GM19239 (cell line): Measurements from ENCODE around the gene HIPK3.

Experiments used
- DNase-seq: peaks from one replicate; pipeline ENCODE4 v3.0.0; 2011; ENCODE audit warnings: low spot score; ENCODE audit not compliant: insufficient read length
- FAIRE-seq: peaks from 2 replicates; lab custom pipeline; 2011; peaks lifted over from hg19 to GRCh38; lab: Jason Lieb, UNC

The HIPK3 gene

DNA sequence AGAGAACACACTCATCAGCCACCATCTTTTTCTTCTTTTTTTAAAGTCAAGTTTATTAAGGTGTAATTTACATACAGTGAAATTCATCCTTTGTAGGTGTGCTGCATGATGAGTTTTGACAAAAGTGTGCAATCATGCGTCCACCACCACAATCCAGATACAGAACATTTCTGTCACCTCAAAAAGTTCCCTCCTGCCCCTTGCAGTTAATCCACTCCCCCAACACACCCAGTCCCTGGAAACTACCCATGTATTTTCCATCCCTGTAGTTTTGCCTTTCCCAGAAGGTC, 126.7 kb downstream of the HIPK3 start:
- no peak for DNase-seq
- no peak for FAIRE-seq

DNA sequence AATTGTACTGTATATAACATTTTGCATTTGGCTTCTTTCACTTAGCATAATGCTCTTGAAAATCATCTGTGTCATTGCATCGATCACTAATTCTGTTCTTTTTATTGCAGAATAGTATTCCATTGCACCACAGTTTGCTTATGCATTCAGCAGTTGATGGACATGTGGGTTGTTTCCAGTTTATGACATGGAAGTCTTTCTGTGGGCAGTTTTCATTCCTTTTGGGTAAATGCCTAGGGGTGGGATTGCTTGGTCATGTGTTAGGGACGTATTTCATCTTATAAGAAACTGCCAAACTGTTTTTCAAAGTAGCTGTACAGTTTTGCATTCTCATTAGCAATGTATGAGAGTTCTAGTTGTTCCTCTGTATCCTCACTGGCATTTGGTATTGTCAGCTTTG, 127.0 kb downstream of the HIPK3 start:
- FAIRE-seq (no peak), DNase-seq (no peak)

DNA sequence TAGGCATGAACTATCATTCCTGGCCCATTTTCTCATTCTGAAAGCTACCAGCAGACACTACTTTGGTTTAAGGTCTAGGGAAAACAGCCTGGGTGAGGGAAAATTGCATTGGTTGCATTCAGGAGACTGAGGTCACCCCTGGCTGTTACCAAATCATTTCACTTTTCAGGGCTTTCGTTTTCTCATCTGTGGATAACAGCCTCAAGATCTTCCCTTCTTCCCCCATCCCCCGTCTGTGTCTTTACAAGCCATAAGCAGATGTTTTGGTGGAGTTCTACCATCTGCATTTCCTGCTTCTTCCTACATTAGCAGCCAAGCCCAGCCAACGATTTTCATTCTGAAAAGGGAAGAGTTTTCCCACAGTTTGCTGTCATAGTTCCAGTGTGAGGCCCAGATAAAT, 130.4 kb downstream of the HIPK3 start:
- FAIRE-seq (peak; percentile 69), DNase-seq (no peak)

DNA sequence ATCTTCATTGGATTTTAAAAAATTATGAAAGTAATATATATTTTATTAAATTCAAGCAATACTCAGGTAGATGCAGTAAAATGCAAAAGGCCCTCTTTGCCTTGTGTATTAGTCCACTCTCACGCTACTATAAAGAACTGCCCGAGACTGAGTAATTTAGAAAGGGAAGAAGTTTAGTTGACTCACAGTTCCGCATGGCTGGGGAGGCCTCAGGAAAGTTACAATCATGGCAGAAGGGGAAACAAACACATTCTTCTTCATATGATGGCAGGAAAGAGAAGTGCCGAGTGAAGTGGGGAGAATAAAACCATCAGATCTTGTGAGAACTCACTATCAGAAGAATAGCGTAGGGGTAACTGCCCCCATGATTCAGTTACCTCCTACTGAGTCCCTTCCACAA, 130.8 kb downstream of the HIPK3 start:
- DNase-seq: no peak
- FAIRE-seq: peak; percentile 82

DNA sequence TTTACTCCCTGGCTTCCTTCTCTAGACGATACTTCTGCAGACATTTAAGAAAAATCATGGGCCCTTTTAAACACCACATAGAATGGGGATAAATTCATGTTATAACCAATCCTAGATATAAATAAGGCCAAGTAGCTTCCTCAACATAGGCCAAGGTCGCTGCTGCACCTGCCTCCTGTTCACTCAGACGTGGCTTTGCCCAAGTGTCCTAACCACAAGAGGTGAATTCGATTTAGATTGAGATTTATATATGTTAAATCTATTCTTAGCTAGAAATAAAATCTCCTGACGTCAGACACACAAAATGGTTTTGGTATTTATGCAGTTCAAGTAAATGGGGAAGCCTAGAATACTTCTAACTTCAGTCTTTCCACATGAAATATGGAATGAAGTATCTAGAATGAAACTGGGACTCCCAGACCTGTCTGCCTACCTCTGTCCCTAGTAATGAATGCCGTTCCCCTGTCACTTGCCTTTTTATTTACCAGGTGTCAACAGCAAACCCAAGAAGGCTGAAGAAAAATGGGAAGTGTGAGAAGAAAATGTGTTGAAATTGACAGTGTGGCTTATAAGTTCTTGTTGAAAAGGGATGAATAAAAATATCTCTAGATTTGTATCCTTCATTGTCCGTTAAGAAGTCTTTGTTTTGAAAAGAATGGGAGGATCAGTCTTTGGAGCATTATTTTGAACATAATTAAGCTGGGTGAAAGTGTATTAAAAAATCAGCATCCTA, 131.8 kb downstream of the HIPK3 start:
- peak; percentile 77 for FAIRE-seq
- DNase-seq: no peak

DNA sequence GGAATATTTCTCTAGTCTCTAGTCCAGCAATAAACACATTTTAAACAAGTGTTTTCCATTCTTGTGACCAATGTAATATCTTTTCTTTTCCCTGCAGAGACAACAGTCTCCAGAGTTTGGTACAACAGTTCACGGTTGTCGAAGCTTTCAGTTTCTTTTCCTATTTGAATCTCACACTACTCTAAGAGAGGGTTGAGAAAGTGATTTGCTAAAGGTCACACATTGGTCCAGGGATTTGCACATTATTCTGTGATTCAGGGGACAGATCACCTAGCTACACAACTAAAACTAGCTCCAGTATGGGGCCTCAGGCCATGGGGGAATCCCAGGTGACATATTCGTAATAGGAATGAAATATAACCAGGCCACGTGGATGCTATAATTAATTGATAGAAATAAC, 132.5 kb downstream of the HIPK3 start:
- FAIRE-seq (peak; percentile 93), DNase-seq (no peak)

DNA sequence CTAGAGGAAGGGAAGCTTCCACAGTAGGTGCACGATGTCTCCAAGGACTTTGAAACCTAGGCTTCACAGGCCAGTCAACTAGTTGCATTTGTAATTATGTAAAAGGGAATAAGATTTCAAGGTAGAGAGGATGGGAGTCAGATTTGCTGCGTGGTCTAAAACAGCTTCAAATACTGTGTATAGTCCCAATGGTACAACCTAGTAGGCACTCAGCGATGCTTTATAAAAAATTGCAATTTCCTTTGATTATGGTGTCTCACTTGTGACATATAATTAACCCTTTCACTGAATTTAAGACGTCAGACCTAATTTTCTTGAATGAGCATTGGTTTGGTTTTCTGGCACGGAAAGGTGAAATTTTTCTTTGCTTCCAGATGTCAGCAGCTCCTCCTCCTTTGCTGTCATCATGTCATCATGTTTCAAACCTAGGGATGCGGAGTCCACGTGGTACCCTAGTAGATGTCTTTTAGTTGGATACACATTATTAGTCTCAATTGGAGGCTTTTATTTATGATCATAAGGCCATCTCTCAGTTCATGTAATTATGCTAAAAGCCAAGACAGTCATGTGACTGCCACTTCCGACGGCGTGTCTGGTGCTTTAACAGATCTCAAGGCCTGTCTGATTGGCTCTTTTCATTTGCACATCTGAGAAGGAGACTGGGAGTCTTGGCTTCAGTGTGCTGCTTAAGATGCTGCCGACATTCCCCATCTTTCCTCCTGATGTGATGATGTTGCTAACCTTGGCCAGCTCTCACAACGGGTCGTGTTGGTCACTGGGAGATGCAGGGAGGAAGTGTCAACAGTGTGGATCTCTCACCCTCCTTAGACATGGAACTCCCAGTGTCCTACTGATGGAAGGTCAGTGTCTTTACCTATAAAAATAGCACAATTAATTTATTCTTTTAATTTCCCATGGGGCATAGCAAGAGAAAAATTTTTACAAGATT, 134.0 kb downstream of the HIPK3 start:
- FAIRE-seq (no peak), DNase-seq (no peak)

DNA sequence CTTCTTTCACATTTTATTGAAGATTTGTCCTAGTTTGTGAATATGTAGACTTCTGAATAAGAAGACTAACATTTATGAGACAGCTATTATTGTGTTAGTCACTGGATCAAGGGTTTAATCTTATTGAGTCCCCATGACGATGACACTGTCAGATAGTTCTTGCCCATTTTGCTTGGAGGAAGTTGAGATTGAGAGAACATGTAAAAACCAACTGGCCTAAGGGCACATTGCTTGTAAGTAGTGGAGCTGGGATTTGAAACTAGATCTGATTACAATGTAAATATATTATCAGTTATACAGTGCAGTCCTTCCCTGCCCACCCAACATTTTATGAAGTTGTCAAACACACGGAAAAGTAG, 134.7 kb downstream of the HIPK3 start:
- FAIRE-seq (no peak), DNase-seq (no peak)

DNA sequence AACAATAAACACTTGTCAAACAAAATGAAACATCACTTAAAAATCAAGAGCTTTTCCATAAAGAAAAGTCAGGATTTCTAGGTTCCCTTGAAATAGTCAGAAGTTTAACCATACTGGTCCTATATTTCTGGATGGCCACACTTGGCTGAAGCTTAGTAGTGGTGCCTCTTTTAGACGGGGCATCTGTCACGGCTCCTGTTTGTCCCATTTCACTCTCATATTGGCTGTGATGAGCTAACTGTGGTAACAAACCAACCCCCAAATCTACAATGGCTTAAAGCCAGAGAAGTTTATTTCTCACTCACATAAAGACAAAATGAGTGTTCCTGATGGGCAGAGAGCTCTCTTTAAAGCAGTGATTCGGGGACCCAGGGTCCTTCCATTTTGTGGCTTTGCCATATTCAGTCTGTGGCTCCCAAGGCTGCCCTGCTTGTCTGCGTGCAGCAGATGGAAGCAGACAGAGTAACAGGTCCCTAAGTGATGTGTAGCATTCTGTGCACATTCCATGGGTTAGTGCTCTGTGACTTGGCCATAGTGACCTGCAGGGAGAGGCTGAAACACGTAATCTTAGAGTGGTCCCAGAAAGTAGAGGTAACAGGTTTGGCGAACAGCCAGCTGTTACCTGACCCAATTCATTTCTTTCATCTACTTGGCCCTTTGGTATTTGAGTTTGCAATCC, 137.4 kb downstream of the HIPK3 start:
- DNase-seq: no peak
- FAIRE-seq: no peak

DNA sequence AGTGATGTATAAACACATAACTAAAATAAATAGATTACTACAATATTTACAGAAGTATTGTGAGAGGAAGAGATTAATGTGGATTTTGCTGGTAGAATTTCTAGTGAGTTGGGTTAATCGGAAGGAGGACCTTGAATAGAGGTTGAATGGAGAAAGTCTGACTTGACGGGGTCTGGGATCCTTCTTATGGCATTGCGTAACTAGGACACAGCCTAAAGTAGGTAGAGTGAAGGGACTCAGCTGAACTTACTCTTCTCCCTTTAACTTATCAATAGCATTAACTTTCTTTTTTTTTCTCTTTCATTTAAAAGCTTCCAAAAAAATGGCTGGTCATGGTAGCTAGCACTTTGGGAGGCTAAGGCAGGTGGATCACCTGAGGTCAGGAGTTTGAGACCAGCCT, 139.2 kb downstream of the HIPK3 start:
- FAIRE-seq (no peak), DNase-seq (no peak)

DNA sequence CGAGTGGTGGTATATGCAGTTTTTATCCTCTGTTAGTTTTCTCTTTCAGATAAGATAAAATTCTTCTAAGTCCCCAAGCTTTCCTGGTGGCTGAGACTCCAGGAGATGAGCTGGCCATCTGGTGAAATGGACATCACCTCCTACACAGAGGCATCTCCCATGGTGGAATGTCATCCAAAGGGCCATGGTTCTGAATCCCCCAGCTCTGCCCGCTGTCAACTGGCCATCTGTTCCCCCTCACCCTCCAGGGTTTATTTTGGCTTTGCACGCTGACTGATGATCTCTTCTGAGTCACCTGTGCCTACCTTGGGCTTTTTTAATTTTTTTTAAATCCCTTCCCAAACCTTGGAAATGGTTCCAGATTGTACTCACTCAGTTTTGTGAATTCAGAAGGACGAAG, 142.2 kb downstream of the HIPK3 start:
- no peak for FAIRE-seq
- no peak for DNase-seq

DNA sequence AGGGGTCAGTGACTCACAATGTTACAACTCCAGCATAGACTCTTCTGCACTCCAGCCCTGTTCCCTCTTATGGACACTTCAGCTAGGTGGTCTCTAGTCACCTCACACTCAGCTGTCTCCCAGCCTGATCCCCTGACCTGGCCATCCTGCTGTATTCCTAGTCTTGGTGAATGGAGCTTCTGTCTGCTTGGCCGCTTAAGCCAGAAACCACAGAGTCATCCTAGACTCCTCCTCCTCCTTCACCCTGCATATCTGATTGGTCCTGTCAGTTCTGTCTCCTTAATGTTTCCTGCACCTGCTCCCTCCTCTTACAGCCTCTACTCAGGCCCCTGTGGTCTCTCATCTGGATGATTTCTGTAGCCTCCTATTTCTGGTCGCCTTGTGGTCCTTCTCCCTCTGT, 144.9 kb downstream of the HIPK3 start:
- FAIRE-seq (peak; percentile 47), DNase-seq (no peak)

DNA sequence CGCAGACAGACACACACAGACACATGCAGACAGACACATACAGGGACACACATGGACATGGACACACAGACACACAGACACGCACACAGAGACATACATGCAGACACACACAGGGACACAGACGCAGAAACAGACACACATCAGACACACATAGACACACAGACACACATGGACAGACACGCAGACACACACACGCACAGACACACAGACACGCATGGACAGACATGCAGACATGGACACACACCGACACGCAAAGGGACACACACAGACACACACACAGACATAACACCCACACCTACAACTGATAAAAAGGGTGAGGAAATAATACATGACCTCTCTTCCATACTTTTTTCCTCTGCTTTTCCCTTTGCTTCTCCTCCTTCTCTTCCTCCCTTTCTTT, 146.2 kb downstream of the HIPK3 start:
- DNase-seq (no peak), FAIRE-seq (no peak)

DNA sequence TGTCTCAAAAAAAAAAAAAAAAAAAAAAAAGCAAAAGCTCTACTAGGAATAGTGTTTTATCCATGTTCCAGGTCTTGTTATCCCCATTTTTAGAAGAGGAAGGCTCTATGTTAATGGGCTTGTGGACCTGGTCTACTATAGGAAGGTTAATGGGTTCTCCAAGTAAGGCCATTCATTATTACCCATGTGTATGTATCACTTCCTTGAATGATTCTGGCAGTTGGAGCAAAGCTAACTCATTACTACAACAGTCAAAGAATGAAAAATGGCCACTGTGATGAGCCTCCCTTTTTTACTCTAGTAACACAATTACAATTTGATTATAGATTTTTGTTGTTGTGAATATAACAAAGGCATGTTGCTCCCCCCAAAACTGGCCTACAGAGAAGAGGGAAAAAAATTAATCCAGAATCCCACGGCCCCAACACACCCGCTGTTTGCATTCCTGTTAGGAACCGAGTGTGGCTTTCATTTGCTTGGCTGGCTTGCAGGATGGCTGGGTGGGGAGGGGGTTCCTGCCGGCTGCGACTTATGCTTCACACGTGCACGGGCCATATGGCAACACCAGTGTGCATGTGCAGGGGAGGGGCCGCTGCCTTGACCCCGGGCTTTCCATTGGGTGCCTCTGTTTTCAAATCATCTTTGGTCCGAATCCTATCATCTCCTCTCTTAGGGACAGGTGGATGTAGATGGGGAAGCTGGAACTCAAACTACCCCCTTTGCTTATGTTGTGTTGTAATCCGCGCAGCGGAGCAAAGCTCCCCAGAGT, 148.8 kb downstream of the HIPK3 start:
- no peak for FAIRE-seq
- DNase-seq: no peak
